Posterior cingulate gyrus (tissue), 11 donors: Measurements from ENCODE around the gene RNF126.
"Not testable (repeated sequence)": the region's sequence is repeated elsewhere in the genome, so short reads cannot be mapped to it uniquely, and the experiment has no call there.

Experiments used
- DNase-seq, 10 donors: peaks; one replicate each; pipeline versions ENCODE4 v3.0.0 to v3.0.0-alpha.2; 2020 to 2021; ENCODE audit warnings: mixed read lengths in 3 of 10
- intact Hi-C: fragments of 100-400 bp; cut with DNase I; formaldehyde crosslinking; loops from one replicate; pipeline ENCODE4 v1.15.1; 2023

Gene RNF126

GRCh38 chr19:633068-633785 is 29.8 kb downstream of the RNF126 start, which contains the start of gene POLRMT:
Gene POLRMT, minus strand, starts transcription at chr19:633537. Its CDS starts 25 bp downstream, at chr19:633512.
- peak; percentile 93 to 99 (median 96) for DNase-seq
- intact Hi-C loops, result no loop called here

GRCh38 chr19:632579-633067 is 30.4 kb downstream of the RNF126 start:
- intact Hi-C loops, result no loop called here
- DNase-seq, result no peak

DNA sequence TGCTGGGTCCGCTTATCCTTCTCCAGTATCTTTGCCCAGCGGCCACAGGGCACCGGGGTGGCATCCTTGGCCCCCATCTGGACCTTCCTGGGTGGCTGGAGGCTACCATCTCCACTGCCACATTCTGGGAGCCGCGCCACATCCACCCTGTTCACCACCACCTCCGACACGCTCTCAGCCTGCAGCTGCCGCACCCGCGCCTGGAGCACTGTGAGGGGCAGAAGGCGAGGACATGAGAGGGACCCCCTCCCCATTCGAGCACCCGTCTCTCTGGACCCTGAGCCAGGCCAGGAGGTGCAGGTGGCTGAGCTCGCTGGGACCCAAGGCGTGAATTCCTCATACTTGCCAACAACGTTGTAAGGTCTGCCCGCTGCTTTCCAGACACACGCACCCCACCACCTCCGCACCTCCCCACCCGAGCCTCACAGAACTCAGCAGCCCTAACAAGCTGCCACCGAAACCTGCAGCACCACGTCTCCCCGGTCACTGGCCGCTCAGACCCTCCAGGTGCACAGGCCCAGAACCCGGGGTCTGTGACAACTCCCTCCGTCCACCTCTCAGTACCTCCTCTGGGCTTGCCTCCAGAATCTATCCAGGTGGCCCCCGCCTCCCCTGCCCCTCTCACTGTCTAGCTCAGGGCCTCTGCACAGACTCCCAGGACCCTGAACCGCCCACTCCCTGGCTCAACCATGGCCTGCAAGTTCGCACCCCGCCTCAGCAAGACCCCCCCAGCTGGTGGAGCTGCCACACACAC is 32.9 kb downstream of the RNF126 start:
- intact Hi-C loops, result no loop called here
- DNase-seq, result no peak

- intact Hi-C loops, DNase-seq: not testable (repeated sequence)
Observed at GRCh38 chr19:629515-629914, 33.5 kb downstream of the RNF126 start.

GRCh38 chr19:628168-628567 is 34.8 kb downstream of the RNF126 start:
- intact Hi-C loops, result no loop called here
- no peak for DNase-seq

DNA sequence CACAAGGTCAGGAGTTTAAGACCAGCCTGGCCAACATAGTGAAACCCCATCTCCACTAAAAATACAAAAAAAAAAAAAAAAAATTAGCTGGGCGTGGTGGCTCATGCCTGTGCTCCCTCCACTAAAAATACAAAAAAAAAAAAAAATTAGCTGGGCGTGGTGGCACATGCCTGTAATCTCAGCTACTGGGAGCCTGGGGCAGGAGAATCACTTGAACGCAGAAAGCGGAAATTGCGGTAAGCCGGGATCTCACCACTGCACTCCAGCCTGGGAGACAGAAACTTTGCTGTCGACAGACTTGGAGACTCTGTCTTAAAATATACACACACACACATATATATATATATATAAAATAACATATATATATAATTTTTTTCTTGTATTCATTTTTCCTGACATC is 36.4 kb downstream of the RNF126 start:
- intact Hi-C loops, DNase-seq: not testable (repeated sequence)

GRCh38 chr19:625257-625656 is 37.8 kb downstream of the RNF126 start:
- no peak for DNase-seq
- intact Hi-C loops, result no loop called here

DNA sequence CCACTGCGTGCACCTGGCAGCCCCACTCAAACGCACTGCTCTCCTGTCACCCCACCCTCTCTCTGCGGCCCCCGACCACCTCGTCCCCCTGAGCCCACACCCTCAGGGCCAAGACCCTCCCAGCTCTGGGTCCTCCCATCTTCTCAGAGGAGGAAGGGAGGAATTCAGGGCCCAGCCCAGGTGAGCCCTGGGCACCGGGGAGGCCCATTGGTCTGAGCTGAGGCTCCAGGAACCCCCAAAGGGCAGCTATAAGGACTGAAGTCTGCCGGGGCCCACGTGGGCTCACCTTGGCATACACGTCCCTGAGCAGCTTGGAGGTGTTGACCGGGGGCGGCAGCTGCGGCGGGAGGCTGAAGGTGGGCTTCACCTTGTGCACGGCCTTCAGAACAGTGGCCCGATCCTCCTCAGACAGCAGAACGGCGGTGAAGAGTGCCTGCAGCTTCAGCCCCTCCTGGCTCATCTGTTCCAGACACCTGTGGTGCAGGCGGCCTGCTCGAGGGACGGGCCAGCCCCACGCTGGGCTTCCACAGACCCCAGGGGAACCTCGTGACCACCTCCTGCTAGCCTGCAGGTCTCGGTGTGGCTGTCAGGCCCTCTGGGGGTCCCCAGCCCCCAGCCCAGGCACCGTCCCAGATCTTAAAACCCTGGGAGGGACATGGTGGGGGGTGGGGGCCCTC is 38.4 kb downstream of the RNF126 start:
- intact Hi-C loops, result no loop called here

GRCh38 chr19:623974-624373 is 39.0 kb downstream of the RNF126 start:
- intact Hi-C loops, result no loop called here
- DNase-seq, result no peak

More for the DNA sequence above, 38.4 kb downstream of the RNF126 start:
- DNase-seq, result no peak

DNA sequence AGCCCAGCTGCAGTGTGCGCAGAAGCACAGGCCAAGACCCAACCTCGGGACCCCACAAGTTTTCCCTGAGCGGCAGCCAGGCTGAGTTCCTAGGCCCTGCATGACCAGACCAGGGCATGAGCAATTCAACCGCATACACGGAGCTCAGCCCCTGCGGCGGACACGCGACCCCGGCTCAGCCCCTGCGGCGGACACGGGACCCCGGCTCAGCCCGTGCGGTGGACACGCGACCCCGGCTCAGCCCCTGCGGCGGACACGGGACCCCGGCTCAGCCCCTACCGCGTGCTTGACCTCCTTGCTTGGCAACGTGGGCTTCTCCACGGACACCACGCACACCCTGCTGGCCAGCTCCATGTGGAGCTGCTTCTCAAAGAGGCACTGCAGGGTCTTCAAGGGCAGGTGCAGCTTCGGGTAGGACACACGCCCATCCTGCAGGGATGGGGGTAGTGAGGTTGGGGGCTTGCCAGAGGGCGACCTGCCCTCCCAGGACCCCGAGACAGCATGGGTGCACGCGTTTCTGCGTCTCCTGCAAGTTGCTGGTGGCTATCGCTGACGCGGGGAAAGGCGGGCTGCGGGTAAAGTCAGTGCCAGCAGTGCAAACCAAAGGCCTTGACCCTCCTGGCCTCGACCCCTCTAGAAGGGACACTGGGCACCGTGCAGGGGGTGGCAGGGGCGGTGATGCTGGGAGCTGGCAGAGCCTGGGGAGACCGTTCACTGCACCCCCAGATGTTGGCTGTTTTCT is 39.7 kb downstream of the RNF126 start:
- DNase-seq, result no peak
- intact Hi-C loops, result no loop called here

DNA sequence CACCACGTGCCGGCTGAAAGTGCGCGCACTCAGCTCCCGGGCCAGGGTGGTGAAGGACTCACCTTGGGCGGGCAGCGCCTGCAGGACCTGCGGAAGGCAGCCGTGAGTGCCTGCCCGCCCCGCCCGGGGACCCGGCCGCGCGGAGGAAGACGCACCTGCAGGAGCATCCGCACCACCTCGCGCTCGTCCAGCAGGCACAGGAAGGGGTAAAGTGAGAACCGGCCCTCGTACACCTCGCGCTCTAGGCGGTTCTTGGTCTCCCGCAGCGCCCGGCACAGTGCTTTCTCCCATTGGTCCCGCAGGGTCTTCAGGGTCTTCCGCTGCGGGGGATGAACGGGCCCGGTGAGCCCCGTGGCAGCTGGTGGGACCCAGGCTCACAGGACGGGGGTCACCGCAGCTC is 40.3 kb downstream of the RNF126 start:
- intact Hi-C loops, result no loop called here
- no peak for DNase-seq

GRCh38 chr19:621819-622218 is 41.2 kb downstream of the RNF126 start:
- intact Hi-C loops, result no loop called here
- no peak for DNase-seq

- intact Hi-C loops, DNase-seq: not testable (repeated sequence)
Observed at GRCh38 chr19:621191-621590, 41.8 kb downstream of the RNF126 start.

GRCh38 chr19:620166-620862 is 42.7 kb downstream of the RNF126 start:
- intact Hi-C loops, result no loop called here
- no peak for DNase-seq

GRCh38 chr19:619286-620002 is 43.6 kb downstream of the RNF126 start:
- DNase-seq, result no peak
- intact Hi-C loops, result no loop called here

DNA sequence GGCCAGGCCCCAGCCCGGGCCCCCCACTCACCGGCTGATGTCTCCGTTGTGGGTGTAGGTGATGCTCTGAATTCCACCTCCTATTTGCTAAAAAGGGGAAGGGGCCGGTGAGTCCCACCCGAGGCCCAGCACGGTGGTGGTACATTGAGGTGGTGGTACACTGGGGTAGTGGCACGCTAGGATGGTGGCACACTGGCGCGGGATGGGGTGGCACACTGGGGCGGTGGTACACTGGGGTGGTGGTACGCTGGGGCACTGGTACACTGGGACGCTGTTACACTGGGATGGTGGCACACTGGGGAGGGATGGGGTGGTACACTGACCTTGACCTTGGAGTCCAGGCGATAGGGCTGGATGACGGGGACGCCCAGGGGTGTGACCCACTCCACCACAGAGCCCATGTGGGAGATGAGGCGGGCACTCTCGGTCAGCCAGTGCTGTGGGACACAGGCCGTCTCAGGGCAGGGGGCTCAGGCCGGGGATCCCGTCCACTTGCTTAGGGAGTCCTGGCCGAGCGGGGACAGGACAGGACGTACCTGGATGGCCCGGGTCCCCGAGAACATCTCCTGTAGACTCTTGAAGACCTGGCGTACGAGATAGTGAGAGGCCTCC is 44.2 kb downstream of the RNF126 start:
- DNase-seq, result no peak
- intact Hi-C loops, result no loop called here

DNA sequence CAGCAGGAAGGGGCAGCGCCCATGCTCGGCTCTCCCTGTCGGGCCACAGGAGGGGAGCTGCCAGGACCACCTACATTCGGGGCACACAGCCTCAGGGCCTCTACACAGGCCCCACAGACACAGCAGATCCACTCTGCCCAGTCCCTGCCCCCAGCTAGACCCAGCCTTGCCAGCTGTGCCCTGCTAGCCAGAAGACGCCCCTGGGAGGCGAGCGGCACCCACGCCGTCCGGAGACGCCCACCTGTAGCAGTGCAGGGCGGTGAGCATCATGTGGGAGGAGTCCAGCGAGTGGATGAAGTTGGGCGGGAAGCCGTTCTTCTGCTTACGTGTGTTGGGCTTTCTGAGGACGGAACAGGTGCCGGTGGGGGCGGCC is 44.8 kb downstream of the RNF126 start:
- no peak for DNase-seq
- intact Hi-C loops, result no loop called here

GRCh38 chr19:617551-618246 is 45.3 kb downstream of the RNF126 start:
- intact Hi-C loops, result no loop called here
- DNase-seq, result no peak
